Caco-2 (cell line): ENCODE data around the gene HUS1. TPM values are rescaled to one million over a fixed set of nuclear protein-coding genes. Genes with fewer than 3 reads are reported as not detected.
A peak's percentile ranks its signal among the peaks of the same experiment; 100 is the strongest.

ENCODE experiments used
- BruUV-seq: library from RNA; stranded (reverse); fragments of 400-500 nt; replicated peaks from 2 replicates; lab custom pipeline; 2021; lab: Mats Ljungman, UMichigan
- CTCF ChIA-PET: fragments of 300-600 bp; sonication (Branson Sonifier 250); formaldehyde crosslinking; loops from one replicate; lab custom pipeline; 2022; ENCODE audit warnings: antibody characterized with exemption; lab: Charles Lee
- POLR2A ChIA-PET: fragments of 300-600 bp; sonication (Branson Sonifier 250); formaldehyde crosslinking; loops from one replicate; lab custom pipeline; 2022; ENCODE audit warnings: antibody characterized with exemption; lab: Charles Lee
- DNase-seq, 2 experiments: peaks; one replicate each; pipeline versions ENCODE4 v3.0.0 to v3.0.0-alpha.2; 2020 to 2022
- H3K27me3 ChIP-seq: replicated peaks from 2 replicates; pipeline ENCODE4 v1.6.0; 2011; ENCODE audit warnings: low read length; ENCODE audit not compliant: control insufficient read depth, insufficient read depth
- H3K36me3 ChIP-seq: 2 replicates; pipeline ENCODE4 v1.5.1; 2011; ENCODE audit warnings: low read length; ENCODE audit not compliant: control insufficient read depth, insufficient read depth
- H3K4me1 ChIP-seq: fragments of 250-450 bp; sonication (Bioruptor Pico); 2 replicates; pipeline ENCODE4 v1.5.1; 2020; ENCODE audit warnings: mild to moderate bottlenecking
- H3K4me3 ChIP-seq: 2 replicates; pipeline ENCODE4 v1.5.1; 2011; ENCODE audit warnings: low read depth, mild to moderate bottlenecking, control low read depth, low read length
- H3K9me3 ChIP-seq: fragments of 250-450 bp; sonication (Bioruptor Pico); 2 replicates; pipeline ENCODE4 v1.5.1; 2020; ENCODE audit warnings: mild to moderate bottlenecking, moderate library complexity
- H3K27ac Mint-ChIP-seq: one replicate; pipeline ENCODE4 v1.8.0; 2022; ENCODE audit warnings: mixed read lengths; ENCODE audit not compliant: unreplicated experiment
- H3K27me3 Mint-ChIP-seq: one replicate; pipeline ENCODE4 v1.8.0; 2022; ENCODE audit warnings: mixed read lengths; ENCODE audit not compliant: insufficient read depth, unreplicated experiment
- H3K36me3 Mint-ChIP-seq: one replicate; pipeline ENCODE4 v1.8.0; 2022; ENCODE audit warnings: mild to moderate bottlenecking, mixed read lengths; ENCODE audit not compliant: insufficient read depth, unreplicated experiment
- H3K4me1 Mint-ChIP-seq: one replicate; pipeline ENCODE4 v1.8.0; 2022; ENCODE audit warnings: low read depth, mixed read lengths; ENCODE audit not compliant: unreplicated experiment
- H3K4me3 Mint-ChIP-seq: one replicate; pipeline ENCODE4 v1.8.0; 2022; ENCODE audit warnings: mild to moderate bottlenecking, moderate library complexity, mixed read lengths; ENCODE audit not compliant: unreplicated experiment
- H3K9me3 Mint-ChIP-seq: one replicate; pipeline ENCODE4 v1.8.0; 2022; ENCODE audit warnings: mixed read lengths; ENCODE audit not compliant: unreplicated experiment
- CTCF ChIP-seq, 2 experiments: fragments of 200-600 bp in 1 of 2; IDR thresholded peaks; 1 replicate in 1 of 2; 2 replicates in 1 of 2; pipeline versions ENCODE4 v1.5.1 to v1.8.0; 2011 to 2022; ENCODE audit warnings: antibody characterized with exemption in 1 of 2, control low read depth in 1 of 2, inconsistent platforms in 1 of 2, low read depth in 1 of 2, low read length in 1 of 2, mild to moderate bottlenecking in 1 of 2, moderate library complexity in 1 of 2; ENCODE audit not compliant: insufficient read depth in 1 of 2, severe bottlenecking in 1 of 2, unreplicated experiment in 1 of 2
- intact Hi-C: fragments of 100-400 bp; cut with micrococcal nuclease; formaldehyde crosslinking; loops from one replicate; pipeline ENCODE4 v1.10.0; 2022; ENCODE audit not compliant: unreplicated experiment
- total RNA-seq: library from RNA; stranded (reverse); gene quantifications from 2 replicates; pipeline ENCODE4 v1.2.3, GENCODE V29; 2022

HUS1 gene
- total RNA-seq, 1 experiment from 2014 or later, result 32.3 TPM

- ChIA-PET POLR2A (no interaction called here), CTCF (interaction anchor here (1.3 kb wide), 1 partner anchor 25 kb away, joined by 3 read pairs; no protein-coding TSS in a partner anchor)
- Mint-ChIP-seq H3K4me3 (no peak overlapping the region), H3K9me3 (no peaks in the 10 kb centered on the region), H3K27me3 (no peaks in the 10 kb centered on the region), H3K27ac (no peak overlapping the region), H3K4me1 (peaks cover 6% of the 10 kb centered on the region), H3K36me3 (peaks cover 55% of the 10 kb centered on the region)
- BruUV-seq, result no TSS peak
- peaks cover 3% of the 10 kb centered on the region; the same call in 1 of the 2 replicates for H3K36me3 ChIP-seq
- intact Hi-C loops, result no loop called here
- no peaks in the 10 kb centered on the region for H3K9me3 ChIP-seq
- no peaks in the 10 kb centered on the region for H3K4me1 ChIP-seq
- no peaks in the 10 kb centered on the region for H3K27me3 ChIP-seq
- H3K4me3 ChIP-seq, result no peak overlapping the region
- no peak for TF ChIP-seq CTCF (IDR thresholded peaks at IDR 0.05; ENCODE audit: insufficient read depth in 1 of 2, low read depth in 1 of 2, low read length in 1 of 2, severe bottlenecking in 1 of 2, unreplicated experiment in 1 of 2)
- DNase-seq, result no peak
These were observed 8.7 kb downstream of the HUS1 start for GRCh38 chr7:47970761-47971160.

- BruUV-seq, result no TSS peak
- H3K9me3 Mint-ChIP-seq, result no peaks in the 10 kb centered on the region
- no peak overlapping the region for H3K4me3 Mint-ChIP-seq
- ChIA-PET POLR2A (interaction anchor here (1.0 kb wide), 1 partner anchor 24 kb away, joined by 5 read pairs; no protein-coding TSS in a partner anchor), CTCF (interaction anchor here (0.6 to 2.6 kb wide), 11 partner anchors 17 to 703 kb away, joined by 3 to 67 read pairs (median 3); partner anchors contain the start of genes PKD1L1 and UPP1)
- H3K27me3 Mint-ChIP-seq, result no peaks in the 10 kb centered on the region
- H3K27ac Mint-ChIP-seq, result no peak overlapping the region
- peaks cover 6% of the 10 kb centered on the region for H3K4me1 Mint-ChIP-seq
- H3K36me3 Mint-ChIP-seq, result peaks cover 61% of the 10 kb centered on the region
- peak; percentile 76 to 85 for DNase-seq
- H3K4me3 ChIP-seq, result no peak overlapping the region
- H3K36me3 ChIP-seq, result peaks cover 3% of the 10 kb centered on the region; the same call in 1 of the 2 replicates
- H3K27me3 ChIP-seq, result no peaks in the 10 kb centered on the region
- H3K9me3 ChIP-seq, result no peaks in the 10 kb centered on the region
- TF ChIP-seq CTCF (IDR thresholded peaks at IDR 0.05; ENCODE audit: insufficient read depth in 1 of 2, low read depth in 1 of 2, low read length in 1 of 2, severe bottlenecking in 1 of 2, unreplicated experiment in 1 of 2), result peak; percentile 95 to 96
- H3K4me1 ChIP-seq, result no peaks in the 10 kb centered on the region
- intact Hi-C loops, result loop anchor here (1.0 to 2.0 kb wide), 4 partner anchors 18 to 702 kb away; no protein-coding TSS in a partner anchor
These were observed 10.3 kb downstream of the HUS1 start for GRCh38 chr7:47968847-47969774.

- CTCF ChIA-PET, result no interaction called here
- Mint-ChIP-seq H3K4me1 (peaks cover 6% of the 10 kb centered on the region), H3K27ac (no peak overlapping the region), H3K4me3 (no peak overlapping the region), H3K9me3 (no peaks in the 10 kb centered on the region), H3K36me3 (peaks cover 52% of the 10 kb centered on the region), H3K27me3 (no peaks in the 10 kb centered on the region)
- Histone ChIP-seq H3K9me3 (no peaks in the 10 kb centered on the region), H3K4me3 (no peak overlapping the region), H3K36me3 (peaks cover 3% of the 10 kb centered on the region; the same call in 1 of the 2 replicates), H3K4me1 (no peaks in the 10 kb centered on the region), H3K27me3 (no peaks in the 10 kb centered on the region)
- intact Hi-C loops, result loop anchor here (1.0 to 2.0 kb wide), 2 partner anchors 115 to 701 kb away; no protein-coding TSS in a partner anchor
- no peak for TF ChIP-seq CTCF (IDR thresholded peaks at IDR 0.05; ENCODE audit: insufficient read depth in 1 of 2, low read depth in 1 of 2, low read length in 1 of 2, severe bottlenecking in 1 of 2, unreplicated experiment in 1 of 2)
- no TSS peak for BruUV-seq
- DNase-seq, result no peak
- POLR2A ChIA-PET, result no interaction called here
These were observed 11.7 kb downstream of the HUS1 start for GRCh38 chr7:47967708-47968107.
